ENCODE measurements around the gene SELENOF.
"Not testable (repeated sequence)": the region's sequence is repeated elsewhere in the genome, so short reads cannot be mapped to it uniquely, and the experiment has no call there.

The SELENOF gene

GRCh38 chr1:86906419-86906818 is 7.5 kb downstream of the SELENOF start:
- H3K27me3 ChIP-seq (ENCODE audit: low read depth, low read length) = no peaks in the 10 kb centered on the region
- no peaks in the 10 kb centered on the region for H3K9me3 ChIP-seq (ENCODE audit: insufficient read depth, low read length)
- peaks cover 57% of the 10 kb centered on the region for H3K36me3 ChIP-seq (replicated peaks; ENCODE audit: low read depth, low read length)
- H3K79me2 ChIP-seq (ENCODE audit: low read length) = peaks cover 95% of the 10 kb centered on the region
- no peak overlapping the region for H3K9ac ChIP-seq (ENCODE audit: low read length)
- no peak overlapping the region for H3K4me2 ChIP-seq (ENCODE audit: low read length)
- TF ChIP-seq CTCF (IDR thresholded peaks at IDR 0.05; ENCODE audit: low read depth, low read length) (no peak), EZH2phosphoT487 (IDR thresholded peaks at IDR 0.05; ENCODE audit: low read depth) (no peak)
- no peak overlapping the region for H3K27ac ChIP-seq (ENCODE audit: low read length)
- H4K20me1 ChIP-seq (ENCODE audit: insufficient read depth, low read length) = peaks cover 70% of the 10 kb centered on the region
- H3K4me3 ChIP-seq (ENCODE audit: low read length) = no peak overlapping the region
- peaks cover 10% of the 10 kb centered on the region; the same call in 1 of the 2 replicates for H3K4me1 ChIP-seq (ENCODE audit: low read length)
- no peak overlapping the region for H2AFZ ChIP-seq (ENCODE audit: low read depth, low read length)

DNA sequence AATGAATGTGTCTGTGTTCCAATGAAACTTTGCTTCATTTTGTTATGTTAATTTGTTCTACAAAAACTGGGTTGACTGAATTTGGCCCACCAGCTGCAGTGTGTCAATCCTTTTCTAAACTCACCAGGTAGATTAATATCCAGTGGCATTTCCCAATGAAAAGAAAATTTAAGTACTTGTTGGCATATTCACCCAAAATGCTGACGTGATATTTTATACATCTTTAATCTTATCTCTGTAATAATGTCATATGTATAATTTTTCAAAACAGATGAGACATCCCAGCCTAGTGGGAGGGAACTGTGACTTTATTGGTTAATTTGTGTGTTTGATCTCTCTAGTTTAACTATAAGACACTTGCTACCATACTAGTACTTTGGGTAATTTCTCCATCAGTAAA is 8.1 kb downstream of the SELENOF start:
- H3K27me3 ChIP-seq (ENCODE audit: low read depth, low read length) = no peaks in the 10 kb centered on the region
- no peak overlapping the region for H2AFZ ChIP-seq (ENCODE audit: low read depth, low read length)
- H3K4me3 ChIP-seq (ENCODE audit: low read length) = no peak overlapping the region
- H3K9me3 ChIP-seq (ENCODE audit: insufficient read depth, low read length) = no peaks in the 10 kb centered on the region
- peaks cover 92% of the 10 kb centered on the region for H3K79me2 ChIP-seq (ENCODE audit: low read length)
- no peak overlapping the region for H3K27ac ChIP-seq (ENCODE audit: low read length)
- peaks cover 59% of the 10 kb centered on the region for H3K36me3 ChIP-seq (replicated peaks; ENCODE audit: low read depth, low read length)
- peaks cover 10% of the 10 kb centered on the region; the same call in 1 of the 2 replicates for H3K4me1 ChIP-seq (ENCODE audit: low read length)
- peaks cover 64% of the 10 kb centered on the region for H4K20me1 ChIP-seq (ENCODE audit: insufficient read depth, low read length)
- TF ChIP-seq CTCF (IDR thresholded peaks at IDR 0.05; ENCODE audit: low read depth, low read length) (no peak), EZH2phosphoT487 (IDR thresholded peaks at IDR 0.05; ENCODE audit: low read depth) (no peak)
- no peak overlapping the region for H3K4me2 ChIP-seq (ENCODE audit: low read length)
- no peak overlapping the region for H3K9ac ChIP-seq (ENCODE audit: low read length)

GRCh38 chr1:86899401-86899800 is 14.5 kb downstream of the SELENOF start:
- H3K79me2 ChIP-seq (ENCODE audit: low read length) = peaks cover 54% of the 10 kb centered on the region
- not testable (repeated sequence) for H4K20me1 ChIP-seq (ENCODE audit: insufficient read depth, low read length); H2AFZ ChIP-seq (ENCODE audit: low read depth, low read length); H3K9me3 ChIP-seq (ENCODE audit: insufficient read depth, low read length); H3K27ac ChIP-seq (ENCODE audit: low read length); H3K27me3 ChIP-seq (ENCODE audit: low read depth, low read length); H3K9ac ChIP-seq (ENCODE audit: low read length); H3K4me2 ChIP-seq (ENCODE audit: low read length); H3K4me1 ChIP-seq (ENCODE audit: low read length); H3K4me3 ChIP-seq (ENCODE audit: low read length)
- H3K36me3 ChIP-seq (replicated peaks; ENCODE audit: low read depth, low read length) = peaks cover 34% of the 10 kb centered on the region

DNA sequence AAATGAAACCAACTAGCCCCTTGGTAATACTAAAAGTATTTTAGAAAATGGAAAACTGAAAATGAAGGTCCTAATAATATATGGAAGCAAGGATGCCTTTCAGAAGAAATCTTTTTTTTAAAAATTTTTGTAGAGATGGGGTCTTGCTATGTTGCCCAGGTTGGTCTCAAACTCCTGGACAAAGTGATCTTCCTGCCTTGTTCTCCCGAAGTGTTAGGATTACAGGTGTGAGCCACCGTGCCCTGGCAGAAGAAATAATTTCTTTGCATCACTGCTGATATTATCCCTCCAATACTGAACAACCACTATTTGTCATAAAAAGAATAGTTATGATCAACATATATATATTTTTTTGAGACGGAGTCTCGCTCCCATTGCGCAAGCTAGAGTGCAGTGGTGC is 25.6 kb downstream of the SELENOF start:
- Histone ChIP-seq H3K9me3 (ENCODE audit: insufficient read depth, low read length) (no peaks in the 10 kb centered on the region), H3K4me1 (ENCODE audit: low read length) (peaks cover 12% of the 10 kb centered on the region), H3K4me2 (ENCODE audit: low read length) (no peak overlapping the region), H4K20me1 (ENCODE audit: insufficient read depth, low read length) (peaks cover 6% of the 10 kb centered on the region; the same call in 1 of the 2 replicates), H3K27ac (ENCODE audit: low read length) (no peak overlapping the region), H3K79me2 (ENCODE audit: low read length) (peaks cover 58% of the 10 kb centered on the region), H3K9ac (ENCODE audit: low read length) (no peak overlapping the region), H2AFZ (ENCODE audit: low read depth, low read length) (no peak overlapping the region), H3K4me3 (ENCODE audit: low read length) (no peak overlapping the region), H3K27me3 (ENCODE audit: low read depth, low read length) (no peaks in the 10 kb centered on the region), H3K36me3 (replicated peaks; ENCODE audit: low read depth, low read length) (peaks cover 13% of the 10 kb centered on the region)
- no peak for TF ChIP-seq CTCF (IDR thresholded peaks at IDR 0.05; ENCODE audit: low read depth, low read length)
- no peak for TF ChIP-seq EZH2phosphoT487 (IDR thresholded peaks at IDR 0.05; ENCODE audit: low read depth)
